ENCODE data around the gene SCG5.

SCG5 gene

GRCh38 chr15:32698773-32699390, 57.4 kb downstream of the SCG5 start:
- no peaks in the 10 kb centered on the region for H3K9me3 ChIP-seq (ENCODE audit: low read length)
- no peak overlapping the region for H2AFZ ChIP-seq (ENCODE audit: low read length)

GRCh38 chr15:32700501-32701150, 59.1 kb downstream of the SCG5 start:
- Histone ChIP-seq H3K4me1 (ENCODE audit: insufficient read depth, low read length, severe bottlenecking) (no peaks in the 10 kb centered on the region), H3F3A (ENCODE audit: insufficient read depth, low read length) (no peaks in the 10 kb centered on the region), H3K4me3 (ENCODE audit: low read depth, low read length, poor library complexity, severe bottlenecking) (no peak overlapping the region), H3K27me3 (ENCODE audit: insufficient read depth, low read length) (no peaks in the 10 kb centered on the region), H2AFZ (ENCODE audit: low read length) (no peak overlapping the region), H3K9me2 (ENCODE audit: low read depth, low read length) (no peaks in the 10 kb centered on the region), H4K20me1 (ENCODE audit: insufficient read depth, low read length) (no peaks in the 10 kb centered on the region), H3K4me2 (ENCODE audit: low read length) (no peak overlapping the region), H3K79me2 (ENCODE audit: insufficient read depth, low read length) (no peaks in the 10 kb centered on the region), H3K27ac (ENCODE audit: low read depth, low read length, poor library complexity, severe bottlenecking) (no peak overlapping the region), H3K36me3 (ENCODE audit: insufficient read depth, low read length) (no peaks in the 10 kb centered on the region), H3K9ac (ENCODE audit: low read length) (no peak overlapping the region), H3K9me3 (ENCODE audit: low read length) (no peaks in the 10 kb centered on the region)
- TF ChIP-seq CTCF (IDR thresholded peaks at IDR 0.05; ENCODE audit: low read length) (no peak), EZH2 (IDR thresholded peaks at IDR 0.05; ENCODE audit: borderline replicate concordance, low read length) (no peak)

More at GRCh38 chr15:32698773-32699390, 57.4 kb downstream of the SCG5 start:
- Histone ChIP-seq H3K36me3 (ENCODE audit: insufficient read depth, low read length) (no peaks in the 10 kb centered on the region), H4K20me1 (ENCODE audit: insufficient read depth, low read length) (no peaks in the 10 kb centered on the region), H3K27me3 (ENCODE audit: insufficient read depth, low read length) (no peaks in the 10 kb centered on the region), H3F3A (ENCODE audit: insufficient read depth, low read length) (no peaks in the 10 kb centered on the region), H3K79me2 (ENCODE audit: insufficient read depth, low read length) (no peaks in the 10 kb centered on the region), H3K4me2 (ENCODE audit: low read length) (no peak overlapping the region), H3K27ac (ENCODE audit: low read depth, low read length, poor library complexity, severe bottlenecking) (no peak overlapping the region), H3K9me2 (ENCODE audit: low read depth, low read length) (no peaks in the 10 kb centered on the region), H3K4me3 (ENCODE audit: low read depth, low read length, poor library complexity, severe bottlenecking) (no peak overlapping the region), H3K9ac (ENCODE audit: low read length) (no peak overlapping the region), H3K4me1 (ENCODE audit: insufficient read depth, low read length, severe bottlenecking) (no peaks in the 10 kb centered on the region)
- TF ChIP-seq CTCF (IDR thresholded peaks at IDR 0.05; ENCODE audit: low read length), result no peak
- TF ChIP-seq EZH2 (IDR thresholded peaks at IDR 0.05; ENCODE audit: borderline replicate concordance, low read length), result no peak

- Histone ChIP-seq H3K27me3 (ENCODE audit: insufficient read depth, low read length) (no peaks in the 10 kb centered on the region), H3K36me3 (ENCODE audit: insufficient read depth, low read length) (no peaks in the 10 kb centered on the region), H3K9me3 (ENCODE audit: low read length) (no peaks in the 10 kb centered on the region), H3K27ac (ENCODE audit: low read depth, low read length, poor library complexity, severe bottlenecking) (no peak overlapping the region), H3K4me1 (ENCODE audit: insufficient read depth, low read length, severe bottlenecking) (no peaks in the 10 kb centered on the region), H3K4me2 (ENCODE audit: low read length) (no peak overlapping the region), H3K79me2 (ENCODE audit: insufficient read depth, low read length) (no peaks in the 10 kb centered on the region), H2AFZ (ENCODE audit: low read length) (no peak overlapping the region), H3K9ac (ENCODE audit: low read length) (no peak overlapping the region), H3K9me2 (ENCODE audit: low read depth, low read length) (no peaks in the 10 kb centered on the region), H3K4me3 (ENCODE audit: low read depth, low read length, poor library complexity, severe bottlenecking) (no peak overlapping the region), H3F3A (ENCODE audit: insufficient read depth, low read length) (no peaks in the 10 kb centered on the region), H4K20me1 (ENCODE audit: insufficient read depth, low read length) (no peaks in the 10 kb centered on the region)
- TF ChIP-seq EZH2 (IDR thresholded peaks at IDR 0.05; ENCODE audit: borderline replicate concordance, low read length), result no peak
- no peak for TF ChIP-seq CTCF (IDR thresholded peaks at IDR 0.05; ENCODE audit: low read length)
These were observed 60.4 kb downstream of the SCG5 start for GRCh38 chr15:32701863-32702262.

Data from OCI-LY1 (cell line).